Gastrocnemius medialis (tissue), 4 donors: Measurements from ENCODE around the gene AGBL1.

Experiments
- POLR2A ChIP-seq, 2 donors: fragments of 450-650 bp; IDR thresholded peaks; one replicate each; pipeline ENCODE4 v1.6.1; 2017; ENCODE audit warnings: antibody characterized with exemption in 2 of 2, mild to moderate bottlenecking in 2 of 2, moderate library complexity in 2 of 2
- TF ChIP-seq, protein P1 (sequence below), 5 experiments: fragments of 450-650 bp in 3 of 5; fragments of 200-600 bp in 2 of 5; sonication (generic) in 2 of 5; IDR thresholded peaks in 4 of 5; conservative IDR thresholded peaks in 1 of 5; 1 replicate in 4 of 5; 2 replicates in 1 of 5; pipeline ENCODE4 v1.5.1; 2016 to 2019; ENCODE audit warnings: antibody characterized with exemption in 5 of 5, mild to moderate bottlenecking in 3 of 5, moderate library complexity in 3 of 5

DNA sequence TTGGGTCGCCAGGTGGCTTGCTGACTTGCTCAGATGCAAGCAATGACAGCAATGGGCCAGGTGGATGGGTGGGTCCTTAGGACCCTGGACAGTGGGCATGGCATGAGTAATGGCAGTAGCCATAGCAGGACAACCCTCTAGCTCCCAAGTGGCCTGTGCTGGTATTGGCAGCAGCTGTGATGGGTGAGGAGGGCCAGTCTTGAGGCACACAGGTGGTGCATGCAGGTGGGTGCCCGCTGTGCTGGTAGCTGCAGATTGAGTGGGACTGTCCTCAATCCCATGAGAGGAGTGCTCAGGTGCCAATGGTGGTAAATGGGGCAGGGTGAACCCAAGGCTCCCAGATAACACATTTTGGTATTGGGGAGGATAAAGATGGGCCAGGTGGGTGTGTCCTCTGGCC is 24.2 kb downstream of the AGBL1 start:
- TF ChIP-seq, protein P1, sequence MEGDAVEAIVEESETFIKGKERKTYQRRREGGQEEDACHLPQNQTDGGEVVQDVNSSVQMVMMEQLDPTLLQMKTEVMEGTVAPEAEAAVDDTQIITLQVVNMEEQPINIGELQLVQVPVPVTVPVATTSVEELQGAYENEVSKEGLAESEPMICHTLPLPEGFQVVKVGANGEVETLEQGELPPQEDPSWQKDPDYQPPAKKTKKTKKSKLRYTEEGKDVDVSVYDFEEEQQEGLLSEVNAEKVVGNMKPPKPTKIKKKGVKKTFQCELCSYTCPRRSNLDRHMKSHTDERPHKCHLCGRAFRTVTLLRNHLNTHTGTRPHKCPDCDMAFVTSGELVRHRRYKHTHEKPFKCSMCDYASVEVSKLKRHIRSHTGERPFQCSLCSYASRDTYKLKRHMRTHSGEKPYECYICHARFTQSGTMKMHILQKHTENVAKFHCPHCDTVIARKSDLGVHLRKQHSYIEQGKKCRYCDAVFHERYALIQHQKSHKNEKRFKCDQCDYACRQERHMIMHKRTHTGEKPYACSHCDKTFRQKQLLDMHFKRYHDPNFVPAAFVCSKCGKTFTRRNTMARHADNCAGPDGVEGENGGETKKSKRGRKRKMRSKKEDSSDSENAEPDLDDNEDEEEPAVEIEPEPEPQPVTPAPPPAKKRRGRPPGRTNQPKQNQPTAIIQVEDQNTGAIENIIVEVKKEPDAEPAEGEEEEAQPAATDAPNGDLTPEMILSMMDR (IDR thresholded peaks at IDR 0.05 in 4 of 5, conservative IDR thresholded peaks at IDR 0.05 in 1 of 5) = no peak
- no peak for TF ChIP-seq POLR2A (IDR thresholded peaks at IDR 0.05)
